Mesenchymal stem cell (in vitro differentiated cells and primary cell): ENCODE results near the gene MORN4.

Experiments used
- DNase-seq: peaks from one replicate; pipeline ENCODE4 v3.0.0-alpha.2; 2013
- H2AFZ ChIP-seq: one replicate; pipeline ENCODE4 v1.6.1; 2013; ENCODE audit warnings: low read depth, mild to moderate bottlenecking, control low read depth, inconsistent platforms, low read length, moderate library complexity
- H2AK5ac ChIP-seq: 2 replicates; pipeline ENCODE4 v1.6.1; 2013; ENCODE audit warnings: low read length, moderate library complexity, mild to moderate bottlenecking, inconsistent platforms; ENCODE audit not compliant: severe bottlenecking
- H2BK120ac ChIP-seq: one replicate; pipeline ENCODE4 v1.6.1; 2013; ENCODE audit warnings: low read depth, mild to moderate bottlenecking, inconsistent platforms, low read length, moderate library complexity
- H2BK12ac ChIP-seq, 2 experiments: one replicate each; pipeline ENCODE4 v1.6.1; 2013; ENCODE audit warnings: inconsistent platforms in 2 of 2, low read length in 2 of 2, mild to moderate bottlenecking in 2 of 2, moderate library complexity in 2 of 2, control low read depth in 1 of 2
- H2BK15ac ChIP-seq: one replicate; pipeline ENCODE4 v1.6.1; 2013; ENCODE audit warnings: mild to moderate bottlenecking, low read depth, inconsistent platforms; ENCODE audit not compliant: poor library complexity, severe bottlenecking
- H2BK5ac ChIP-seq: 2 replicates; pipeline ENCODE4 v1.6.1; 2013; ENCODE audit warnings: low read depth, mild to moderate bottlenecking, low read length, control low read depth, inconsistent platforms; ENCODE audit not compliant: poor library complexity, severe bottlenecking
- H3K14ac ChIP-seq, 2 experiments: one replicate each; pipeline ENCODE4 v1.6.1; 2013; ENCODE audit warnings: inconsistent platforms in 2 of 2, low read length in 2 of 2, control low read depth in 1 of 2, mild to moderate bottlenecking in 1 of 2, moderate library complexity in 1 of 2
- H3K18ac ChIP-seq, 2 experiments: one replicate each; pipeline ENCODE4 v1.6.1; 2013; ENCODE audit warnings: inconsistent platforms in 2 of 2, low read length in 2 of 2, control low read depth in 1 of 2, low read depth in 1 of 2, mild to moderate bottlenecking in 1 of 2
- H3K23ac ChIP-seq, 2 experiments: one replicate each; pipeline ENCODE4 v1.6.1; 2013; ENCODE audit warnings: inconsistent platforms in 2 of 2, low read length in 2 of 2, mild to moderate bottlenecking in 2 of 2, moderate library complexity in 2 of 2, control low read depth in 1 of 2
- H3K27ac ChIP-seq: 2 replicates; pipeline ENCODE4 v1.5.1; 2013; ENCODE audit warnings: mild to moderate bottlenecking, moderate library complexity, low read length, control low read depth, inconsistent platforms; ENCODE audit not compliant: poor library complexity, severe bottlenecking
- H3K27me3 ChIP-seq, 2 experiments: 2 replicates each; pipeline versions ENCODE4 v1.6.1 to v1.7.0; 2013; ENCODE audit warnings: low read length in 2 of 2, mild to moderate bottlenecking in 2 of 2, moderate library complexity in 2 of 2, control low read depth in 1 of 2, inconsistent platforms in 1 of 2; ENCODE audit not compliant: control insufficient read depth in 1 of 2, insufficient read depth in 1 of 2
- H3K36me3 ChIP-seq, 2 experiments: 2 replicates each; pipeline versions ENCODE4 v1.6.1 to v1.7.0; 2013; ENCODE audit warnings: low read length in 2 of 2, control low read depth in 1 of 2, inconsistent platforms in 1 of 2, low read depth in 1 of 2, mild to moderate bottlenecking in 1 of 2; ENCODE audit not compliant: insufficient read depth in 2 of 2, control insufficient read depth in 1 of 2
- H3K4ac ChIP-seq, 2 experiments: one replicate each; pipeline ENCODE4 v1.6.1; 2013; ENCODE audit warnings: inconsistent platforms in 2 of 2, low read length in 2 of 2, mild to moderate bottlenecking in 2 of 2, moderate library complexity in 2 of 2, control low read depth in 1 of 2, low read depth in 1 of 2
- H3K4me1 ChIP-seq: 2 replicates; pipeline ENCODE4 v1.6.1; 2013; ENCODE audit warnings: low read depth, low read length, control low read depth; ENCODE audit not compliant: control insufficient read depth, insufficient read depth
- H3K4me2 ChIP-seq: 2 replicates; pipeline ENCODE4 v1.6.1; 2013; ENCODE audit warnings: low read length, mild to moderate bottlenecking, inconsistent platforms; ENCODE audit not compliant: poor library complexity, severe bottlenecking
- H3K4me3 ChIP-seq, 2 experiments: 2 replicates each; pipeline versions ENCODE4 v1.5.1 to v1.7.0; 2013; ENCODE audit warnings: low read length in 2 of 2, mild to moderate bottlenecking in 2 of 2, control low read depth in 1 of 2, low read depth in 1 of 2; ENCODE audit not compliant: insufficient read depth in 1 of 2
- H3K79me1 ChIP-seq: replicated peaks from 2 replicates; pipeline ENCODE4 v1.6.1; 2013; ENCODE audit warnings: mild to moderate bottlenecking, control low read depth, low read length, inconsistent platforms; ENCODE audit not compliant: poor library complexity, severe bottlenecking
- H3K9ac ChIP-seq: 2 replicates; pipeline ENCODE4 v1.7.0; 2013; ENCODE audit warnings: mild to moderate bottlenecking, low read length, moderate library complexity
- H3K9me3 ChIP-seq: 2 replicates; pipeline ENCODE4 v1.7.0; 2013; ENCODE audit warnings: mild to moderate bottlenecking, low read length; ENCODE audit not compliant: control insufficient read depth
- H4K8ac ChIP-seq: one replicate; pipeline ENCODE4 v1.6.1; 2013; ENCODE audit warnings: inconsistent platforms, mild to moderate bottlenecking, low read length, moderate library complexity
- H4K91ac ChIP-seq: one replicate; pipeline ENCODE4 v1.6.1; 2013; ENCODE audit warnings: mild to moderate bottlenecking, low read length, inconsistent platforms
- WGBS: methylation state at CpG from one replicate; pipeline ENCODE4 v1.1.7; 2013; ENCODE audit warnings: mixed read lengths; 5-methylcytosine and 5-hydroxymethylcytosine counted together

Gene MORN4

GRCh38 chr10:97648562-97649404 is 15.5 kb upstream of the MORN4 start:
- peak; percentile 93 for DNase-seq
- Histone ChIP-seq H3K79me1 (peaks cover 11% of the 10 kb centered on the region), H2AK5ac (peak overlapping the region; percentile 29), H2BK15ac (no peak overlapping the region), H2BK12ac (peak overlapping the region; percentile 41 to 79), H3K9me3 (no peaks in the 10 kb centered on the region), H3K4ac (peak overlapping the region; percentile 83 to 87), H3K9ac (peak overlapping the region; percentile 83), H3K4me1 (peaks cover 5% of the 10 kb centered on the region), H2BK5ac (no peak overlapping the region), H3K18ac (peak overlapping the region; percentile 91 to 94), H3K14ac (peak overlapping the region in 1 of 2 experiments; percentile 61), H4K91ac (peak overlapping the region; percentile 93), H2AFZ (no peak overlapping the region), H2BK120ac (peak overlapping the region; percentile 29), H3K4me2 (no peak overlapping the region), H3K27me3 (no peaks in the 10 kb centered on the region), H3K36me3 (peaks cover 19 to 66% of the 10 kb centered on the region in 2 experiments), H3K27ac (peak overlapping the region; percentile 89), H3K23ac (no peak overlapping the region), H3K4me3 (peak overlapping the region in 1 of 2 experiments; percentile 53), H4K8ac (peak overlapping the region; percentile 4)
- WGBS: 61% methylated on average over 5 of the region's 5 CpGs

- Histone ChIP-seq H3K4me3 (peak overlapping the region in 1 of 2 experiments; percentile 5), H3K27me3 (no peaks in the 10 kb centered on the region), H2BK12ac (no peak overlapping the region), H2BK120ac (no peak overlapping the region), H3K4me2 (no peak overlapping the region), H3K79me1 (peaks cover 11% of the 10 kb centered on the region), H3K36me3 (peaks cover 16 to 59% of the 10 kb centered on the region in 2 experiments), H3K27ac (no peak overlapping the region), H3K4ac (no peak overlapping the region), H2BK5ac (no peak overlapping the region), H2AFZ (no peak overlapping the region), H2AK5ac (no peak overlapping the region), H4K91ac (no peak overlapping the region), H3K14ac (no peak overlapping the region), H3K9ac (peak overlapping the region; percentile 33), H3K18ac (no peak overlapping the region), H3K9me3 (no peaks in the 10 kb centered on the region), H2BK15ac (no peak overlapping the region), H4K8ac (no peak overlapping the region), H3K4me1 (peaks cover 8% of the 10 kb centered on the region), H3K23ac (no peak overlapping the region)
- WGBS: 90% methylated on average over 1 of the region's 1 CpG
- DNase-seq: peak; percentile 53
Observed at GRCh38 chr10:97647556-97647955, 14.3 kb upstream of the MORN4 start.

GRCh38 chr10:97644936-97645335 is 11.6 kb upstream of the MORN4 start:
- no peak overlapping the region for H2BK12ac ChIP-seq
- no peak overlapping the region for H4K8ac ChIP-seq
- no peak overlapping the region for H3K18ac ChIP-seq
- no peak overlapping the region for H2AK5ac ChIP-seq
- H2BK5ac ChIP-seq: no peak overlapping the region
- no peak overlapping the region for H3K4me2 ChIP-seq
- peaks cover 8 to 38% of the 10 kb centered on the region in 2 experiments for H3K36me3 ChIP-seq
- peaks cover 10% of the 10 kb centered on the region for H3K79me1 ChIP-seq
- DNase-seq: no peak
- H2BK120ac ChIP-seq: no peak overlapping the region
- peaks cover 7% of the 10 kb centered on the region for H3K4me1 ChIP-seq
- no peaks in the 10 kb centered on the region for H3K9me3 ChIP-seq
- H3K27ac ChIP-seq: no peak overlapping the region
- no peak overlapping the region for H3K14ac ChIP-seq
- no peak overlapping the region for H2BK15ac ChIP-seq
- no peak overlapping the region for H4K91ac ChIP-seq
- no peak overlapping the region for H3K23ac ChIP-seq
- 95% methylated on average over 4 of the region's 4 CpGs for WGBS
- H3K27me3 ChIP-seq: no peaks in the 10 kb centered on the region
- no peak overlapping the region for H2AFZ ChIP-seq
- peak overlapping the region; percentile 34 for H3K9ac ChIP-seq
- no peak overlapping the region for H3K4ac ChIP-seq
- no peak overlapping the region for H3K4me3 ChIP-seq

DNA sequence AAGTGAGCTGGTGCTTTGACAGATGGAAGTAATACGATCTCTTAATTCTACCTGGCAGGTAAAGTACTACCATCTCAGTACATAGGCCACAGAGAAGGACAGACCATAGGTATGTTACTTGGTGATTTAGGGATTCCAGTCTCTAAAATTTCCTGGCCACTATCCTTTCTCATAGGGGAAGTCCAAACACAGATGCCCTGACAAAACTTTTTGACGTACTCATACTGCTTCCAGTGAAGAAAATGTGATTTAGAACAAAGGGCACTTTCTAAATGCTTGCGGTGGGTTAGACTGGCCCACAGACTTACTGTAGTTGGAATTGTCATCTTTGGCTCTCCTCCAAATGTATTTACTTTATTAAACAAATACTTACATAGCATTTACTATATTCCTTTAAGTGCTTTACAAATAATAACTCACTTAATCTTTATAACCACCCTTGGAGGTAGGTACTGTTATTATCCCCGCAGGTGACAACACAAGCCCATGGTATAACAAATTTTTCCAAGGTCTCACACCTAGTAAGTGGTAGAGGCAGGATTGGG is 10.2 kb upstream of the MORN4 start:
- H3K4me1 ChIP-seq: peaks cover 5% of the 10 kb centered on the region

More for the DNA sequence above, 10.2 kb upstream of the MORN4 start:
- Histone ChIP-seq H2AFZ (no peak overlapping the region), H3K14ac (no peak overlapping the region), H2AK5ac (no peak overlapping the region), H3K4ac (no peak overlapping the region), H3K9ac (peak overlapping the region; percentile 1), H3K18ac (no peak overlapping the region), H4K8ac (no peak overlapping the region), H3K27ac (no peak overlapping the region), H3K4me3 (peak overlapping the region in 1 of 2 experiments; percentile 95), H3K4me2 (no peak overlapping the region), H3K9me3 (no peaks in the 10 kb centered on the region), H2BK5ac (no peak overlapping the region), H2BK15ac (no peak overlapping the region), H4K91ac (no peak overlapping the region), H3K23ac (no peak overlapping the region), H2BK120ac (no peak overlapping the region), H3K36me3 (peaks cover 8 to 37% of the 10 kb centered on the region in 2 experiments), H3K79me1 (peaks cover 10% of the 10 kb centered on the region), H2BK12ac (no peak overlapping the region), H3K27me3 (no peaks in the 10 kb centered on the region)
- DNase-seq: no peak
- 100% methylated on average over 3 of the region's 4 CpGs for WGBS
